HepG2 (cell line): ENCODE results near the gene VAX1. TPM values are rescaled to one million over a fixed set of nuclear protein-coding genes. Genes with fewer than 3 reads are reported as not detected.

Experiments used
- GABPB1 ChIP-seq: IDR thresholded peaks from 2 replicates; pipeline ENCODE4 v1.6.1; 2016; ENCODE audit warnings: mild to moderate bottlenecking, missing genetic modification reagents, moderate library complexity, missing compliant biosample characterization
- KDM4B ChIP-seq: sonication (generic); formaldehyde crosslinking; IDR thresholded peaks from 2 replicates; pipeline ENCODE4 v1.4.0; 2020; ENCODE audit warnings: missing genetic modification reagents
- MEIS1 ChIP-seq: sonication (generic); formaldehyde crosslinking; IDR thresholded peaks from 2 replicates; pipeline ENCODE4 v1.9.0; 2021; ENCODE audit warnings: mild to moderate bottlenecking, missing genetic modification reagents, moderate library complexity, borderline replicate concordance
- SAP130 ChIP-seq: IDR thresholded peaks from 2 replicates; pipeline ENCODE4 v1.6.1; 2016; ENCODE audit warnings: low read depth
- U2AF2 ChIP-seq: fragments of 200-400 bp; formaldehyde crosslinking; IDR thresholded peaks from 2 replicates; pipeline ENCODE4 v1.6.1; 2017; ENCODE audit warnings: low read depth, mild to moderate bottlenecking, low read length
- YEATS4 ChIP-seq: sonication (generic); formaldehyde crosslinking; IDR thresholded peaks from 2 replicates; pipeline ENCODE4 v1.4.0; 2020; ENCODE audit warnings: missing genetic modification reagents, borderline replicate concordance
- ZNF558 ChIP-seq: sonication (generic); formaldehyde crosslinking; IDR thresholded peaks from 2 replicates; pipeline ENCODE4 v1.9.0; 2022; ENCODE audit warnings: mild to moderate bottlenecking, missing genetic modification reagents, borderline replicate concordance
- ZNF724P ChIP-seq: sonication (generic); formaldehyde crosslinking; IDR thresholded peaks from 2 replicates; pipeline ENCODE4 v1.8.0; 2022; ENCODE audit warnings: missing genetic modification reagents, borderline replicate concordance
- polyA plus RNA-seq, 8 experiments: library from polyadenylated mRNA; depleted of rRNA in 3 of 8; stranded (reverse) in 7 of 8; unstranded in 1 of 8; fragments of >200 nt; fragmentation: Illumina TruSeq in 4 of 8; extraction: Trizol in 4 of 8; gene quantifications; 2 replicates each; pipeline versions ENCODE4 v1.2.1 to v1.2.3, GENCODE V29; 2011 to 2016; ENCODE audit warnings: low read depth in 4 of 8, missing spikeins in 1 of 8, mixed read lengths in 1 of 8; ENCODE audit not compliant: insufficient read depth in 1 of 8
- total RNA-seq, 5 experiments: library from RNA; depleted of rRNA; stranded (reverse); fragments of >200 nt; fragmentation: Illumina TruSeq; extraction: Trizol; gene quantifications; 2 replicates each; pipeline ENCODE4 v1.2.3, GENCODE V29; 2016; ENCODE audit warnings: low read depth in 1 of 5
- TF ChIP-seq, protein P1 (sequence below): sonication (generic); formaldehyde crosslinking; IDR thresholded peaks from 2 replicates; pipeline ENCODE4 v1.8.0; 2022; ENCODE audit warnings: missing genetic modification reagents, mild to moderate bottlenecking, borderline replicate concordance
- TF ChIP-seq, protein P2 (sequence below): IDR thresholded peaks from 2 replicates; pipeline ENCODE4 v1.6.1; 2012; ENCODE audit warnings: inconsistent platforms
- TF ChIP-seq, protein P3 (sequence below): sonication (generic); formaldehyde crosslinking; IDR thresholded peaks from 2 replicates; pipeline ENCODE4 v1.5.1; 2020; ENCODE audit warnings: mild to moderate bottlenecking, moderate library complexity, missing genetic modification reagents
- TF ChIP-seq, protein P4 (sequence below): sonication (generic); formaldehyde crosslinking; IDR thresholded peaks from 2 replicates; pipeline ENCODE4 v1.4.0; 2020; ENCODE audit warnings: missing genetic modification reagents
- TF ChIP-seq, protein P5 (sequence below): sonication (generic); formaldehyde crosslinking; IDR thresholded peaks from 2 replicates; pipeline ENCODE4 v1.8.1; 2023; ENCODE audit warnings: mild to moderate bottlenecking, missing genetic modification reagents
- TF ChIP-seq, protein P6 (sequence below): sonication (generic); formaldehyde crosslinking; IDR thresholded peaks from 2 replicates; pipeline ENCODE4; 2020; ENCODE audit warnings: missing genetic modification reagents, mild to moderate bottlenecking, borderline replicate concordance
- TF ChIP-seq, protein P7 (sequence below): sonication (generic); formaldehyde crosslinking; IDR thresholded peaks from 2 replicates; pipeline ENCODE4 v1.4.0; 2020; ENCODE audit warnings: mild to moderate bottlenecking, missing genetic modification reagents

VAX1 gene
- total and polyA plus RNA-seq, 2 of the 13 experiments (the other 11 are each of a cell fraction or from before 2014, with no cell fraction given), result not detected

DNA sequence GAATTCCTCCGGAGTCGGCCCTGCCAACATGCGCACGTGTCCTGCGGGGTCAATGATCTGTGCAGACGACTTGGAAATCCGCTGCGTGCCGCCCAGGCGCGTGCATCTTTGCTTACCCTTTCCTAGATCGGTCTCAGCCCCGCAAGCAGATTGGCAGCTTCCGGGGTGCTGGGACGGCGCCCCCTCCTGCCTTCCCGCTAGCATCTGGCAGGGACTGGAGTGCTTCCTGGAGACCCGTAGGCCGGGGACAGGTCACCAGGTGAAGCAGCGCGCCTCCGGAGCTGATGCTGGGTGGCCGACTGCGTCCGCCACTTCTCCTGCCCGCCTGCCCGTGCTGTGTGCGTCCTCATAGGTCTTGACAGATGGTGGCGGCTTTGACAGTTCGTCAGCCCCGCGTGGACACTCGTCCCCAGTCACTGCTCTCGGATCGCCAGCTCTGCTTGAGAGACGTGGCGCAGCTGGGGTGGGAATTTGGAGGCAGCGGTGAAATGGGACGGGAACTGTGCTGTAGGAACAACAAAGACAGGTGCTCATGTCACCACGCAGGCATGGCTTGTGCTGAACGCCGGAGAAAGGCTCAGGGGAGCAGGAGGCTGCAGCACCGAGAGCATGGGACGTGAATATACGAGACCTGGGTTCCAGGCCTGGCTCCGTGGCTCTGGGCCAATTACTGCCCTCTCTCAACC, 37.3 kb upstream of the VAX1 start (continued):
- TF ChIP-seq, protein P1, sequence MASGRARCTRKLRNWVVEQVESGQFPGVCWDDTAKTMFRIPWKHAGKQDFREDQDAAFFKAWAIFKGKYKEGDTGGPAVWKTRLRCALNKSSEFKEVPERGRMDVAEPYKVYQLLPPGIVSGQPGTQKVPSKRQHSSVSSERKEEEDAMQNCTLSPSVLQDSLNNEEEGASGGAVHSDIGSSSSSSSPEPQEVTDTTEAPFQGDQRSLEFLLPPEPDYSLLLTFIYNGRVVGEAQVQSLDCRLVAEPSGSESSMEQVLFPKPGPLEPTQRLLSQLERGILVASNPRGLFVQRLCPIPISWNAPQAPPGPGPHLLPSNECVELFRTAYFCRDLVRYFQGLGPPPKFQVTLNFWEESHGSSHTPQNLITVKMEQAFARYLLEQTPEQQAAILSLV (CRISPR knock-in tag), result peak; percentile 2; the same call in 1 of the 2 replicates
- TF ChIP-seq, protein P2, sequence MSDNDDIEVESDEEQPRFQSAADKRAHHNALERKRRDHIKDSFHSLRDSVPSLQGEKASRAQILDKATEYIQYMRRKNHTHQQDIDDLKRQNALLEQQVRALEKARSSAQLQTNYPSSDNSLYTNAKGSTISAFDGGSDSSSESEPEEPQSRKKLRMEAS, result peak; percentile 59
- TF ChIP-seq, protein P3, sequence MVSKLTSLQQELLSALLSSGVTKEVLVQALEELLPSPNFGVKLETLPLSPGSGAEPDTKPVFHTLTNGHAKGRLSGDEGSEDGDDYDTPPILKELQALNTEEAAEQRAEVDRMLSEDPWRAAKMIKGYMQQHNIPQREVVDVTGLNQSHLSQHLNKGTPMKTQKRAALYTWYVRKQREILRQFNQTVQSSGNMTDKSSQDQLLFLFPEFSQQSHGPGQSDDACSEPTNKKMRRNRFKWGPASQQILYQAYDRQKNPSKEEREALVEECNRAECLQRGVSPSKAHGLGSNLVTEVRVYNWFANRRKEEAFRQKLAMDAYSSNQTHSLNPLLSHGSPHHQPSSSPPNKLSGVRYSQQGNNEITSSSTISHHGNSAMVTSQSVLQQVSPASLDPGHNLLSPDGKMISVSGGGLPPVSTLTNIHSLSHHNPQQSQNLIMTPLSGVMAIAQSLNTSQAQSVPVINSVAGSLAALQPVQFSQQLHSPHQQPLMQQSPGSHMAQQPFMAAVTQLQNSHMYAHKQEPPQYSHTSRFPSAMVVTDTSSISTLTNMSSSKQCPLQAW (CRISPR knock-in tag), result 0 out of 2 replicates have a peak, but pooled peaks have one; percentile 25
- TF ChIP-seq SAP130, result 0 out of 2 replicates have a peak, but pooled peaks have one; percentile 7
- TF ChIP-seq, protein P4, sequence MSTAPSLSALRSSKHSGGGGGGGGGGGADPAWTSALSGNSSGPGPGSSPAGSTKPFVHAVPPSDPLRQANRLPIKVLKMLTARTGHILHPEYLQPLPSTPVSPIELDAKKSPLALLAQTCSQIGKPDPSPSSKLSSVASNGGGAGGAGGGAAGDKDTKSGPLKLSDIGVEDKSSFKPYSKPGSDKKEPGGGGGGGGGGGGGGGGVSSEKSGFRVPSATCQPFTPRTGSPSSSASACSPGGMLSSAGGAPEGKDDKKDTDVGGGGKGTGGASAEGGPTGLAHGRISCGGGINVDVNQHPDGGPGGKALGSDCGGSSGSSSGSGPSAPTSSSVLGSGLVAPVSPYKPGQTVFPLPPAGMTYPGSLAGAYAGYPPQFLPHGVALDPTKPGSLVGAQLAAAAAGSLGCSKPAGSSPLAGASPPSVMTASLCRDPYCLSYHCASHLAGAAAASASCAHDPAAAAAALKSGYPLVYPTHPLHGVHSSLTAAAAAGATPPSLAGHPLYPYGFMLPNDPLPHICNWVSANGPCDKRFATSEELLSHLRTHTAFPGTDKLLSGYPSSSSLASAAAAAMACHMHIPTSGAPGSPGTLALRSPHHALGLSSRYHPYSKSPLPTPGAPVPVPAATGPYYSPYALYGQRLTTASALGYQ (CRISPR knock-in tag), result 0 out of 2 replicates have a peak, but pooled peaks have one; percentile 15
- TF ChIP-seq U2AF2, result no peak
- TF ChIP-seq KDM4B (CRISPR knock-in tag), result no peak
- TF ChIP-seq, protein P5, sequence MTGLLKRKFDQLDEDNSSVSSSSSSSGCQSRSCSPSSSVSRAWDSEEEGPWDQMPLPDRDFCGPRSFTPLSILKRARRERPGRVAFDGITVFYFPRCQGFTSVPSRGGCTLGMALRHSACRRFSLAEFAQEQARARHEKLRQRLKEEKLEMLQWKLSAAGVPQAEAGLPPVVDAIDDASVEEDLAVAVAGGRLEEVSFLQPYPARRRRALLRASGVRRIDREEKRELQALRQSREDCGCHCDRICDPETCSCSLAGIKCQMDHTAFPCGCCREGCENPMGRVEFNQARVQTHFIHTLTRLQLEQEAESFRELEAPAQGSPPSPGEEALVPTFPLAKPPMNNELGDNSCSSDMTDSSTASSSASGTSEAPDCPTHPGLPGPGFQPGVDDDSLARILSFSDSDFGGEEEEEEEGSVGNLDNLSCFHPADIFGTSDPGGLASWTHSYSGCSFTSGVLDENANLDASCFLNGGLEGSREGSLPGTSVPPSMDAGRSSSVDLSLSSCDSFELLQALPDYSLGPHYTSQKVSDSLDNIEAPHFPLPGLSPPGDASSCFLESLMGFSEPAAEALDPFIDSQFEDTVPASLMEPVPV (CRISPR knock-in tag), result peak; percentile 41; the same call in 1 of the 2 replicates
- peak; percentile 18 for TF ChIP-seq YEATS4 (CRISPR knock-in tag)
- peak; percentile 21; the same call in 1 of the 2 replicates for TF ChIP-seq GABPB1 (CRISPR knock-in tag)
- TF ChIP-seq, protein P6, sequence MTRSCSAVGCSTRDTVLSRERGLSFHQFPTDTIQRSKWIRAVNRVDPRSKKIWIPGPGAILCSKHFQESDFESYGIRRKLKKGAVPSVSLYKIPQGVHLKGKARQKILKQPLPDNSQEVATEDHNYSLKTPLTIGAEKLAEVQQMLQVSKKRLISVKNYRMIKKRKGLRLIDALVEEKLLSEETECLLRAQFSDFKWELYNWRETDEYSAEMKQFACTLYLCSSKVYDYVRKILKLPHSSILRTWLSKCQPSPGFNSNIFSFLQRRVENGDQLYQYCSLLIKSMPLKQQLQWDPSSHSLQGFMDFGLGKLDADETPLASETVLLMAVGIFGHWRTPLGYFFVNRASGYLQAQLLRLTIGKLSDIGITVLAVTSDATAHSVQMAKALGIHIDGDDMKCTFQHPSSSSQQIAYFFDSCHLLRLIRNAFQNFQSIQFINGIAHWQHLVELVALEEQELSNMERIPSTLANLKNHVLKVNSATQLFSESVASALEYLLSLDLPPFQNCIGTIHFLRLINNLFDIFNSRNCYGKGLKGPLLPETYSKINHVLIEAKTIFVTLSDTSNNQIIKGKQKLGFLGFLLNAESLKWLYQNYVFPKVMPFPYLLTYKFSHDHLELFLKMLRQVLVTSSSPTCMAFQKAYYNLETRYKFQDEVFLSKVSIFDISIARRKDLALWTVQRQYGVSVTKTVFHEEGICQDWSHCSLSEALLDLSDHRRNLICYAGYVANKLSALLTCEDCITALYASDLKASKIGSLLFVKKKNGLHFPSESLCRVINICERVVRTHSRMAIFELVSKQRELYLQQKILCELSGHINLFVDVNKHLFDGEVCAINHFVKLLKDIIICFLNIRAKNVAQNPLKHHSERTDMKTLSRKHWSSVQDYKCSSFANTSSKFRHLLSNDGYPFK (CRISPR knock-in tag), result 0 out of 2 replicates have a peak, but pooled peaks have one; percentile 27
- TF ChIP-seq MEIS1 (CRISPR knock-in tag), result peak; percentile 38; the same call in 1 of the 2 replicates
- TF ChIP-seq, protein P7, sequence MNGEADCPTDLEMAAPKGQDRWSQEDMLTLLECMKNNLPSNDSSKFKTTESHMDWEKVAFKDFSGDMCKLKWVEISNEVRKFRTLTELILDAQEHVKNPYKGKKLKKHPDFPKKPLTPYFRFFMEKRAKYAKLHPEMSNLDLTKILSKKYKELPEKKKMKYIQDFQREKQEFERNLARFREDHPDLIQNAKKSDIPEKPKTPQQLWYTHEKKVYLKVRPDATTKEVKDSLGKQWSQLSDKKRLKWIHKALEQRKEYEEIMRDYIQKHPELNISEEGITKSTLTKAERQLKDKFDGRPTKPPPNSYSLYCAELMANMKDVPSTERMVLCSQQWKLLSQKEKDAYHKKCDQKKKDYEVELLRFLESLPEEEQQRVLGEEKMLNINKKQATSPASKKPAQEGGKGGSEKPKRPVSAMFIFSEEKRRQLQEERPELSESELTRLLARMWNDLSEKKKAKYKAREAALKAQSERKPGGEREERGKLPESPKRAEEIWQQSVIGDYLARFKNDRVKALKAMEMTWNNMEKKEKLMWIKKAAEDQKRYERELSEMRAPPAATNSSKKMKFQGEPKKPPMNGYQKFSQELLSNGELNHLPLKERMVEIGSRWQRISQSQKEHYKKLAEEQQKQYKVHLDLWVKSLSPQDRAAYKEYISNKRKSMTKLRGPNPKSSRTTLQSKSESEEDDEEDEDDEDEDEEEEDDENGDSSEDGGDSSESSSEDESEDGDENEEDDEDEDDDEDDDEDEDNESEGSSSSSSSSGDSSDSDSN, result peak; percentile 28; the same call in 1 of the 2 replicates
- TF ChIP-seq ZNF558, result peak; percentile 67; the same call in 1 of the 2 replicates
- 0 out of 2 replicates have a peak, but pooled peaks have one; percentile 29 for TF ChIP-seq ZNF724P (CRISPR knock-in tag)
